Panc1 (cell line): ENCODE measurements around the gene MSRB3.

Experiments used
- CTCF ChIP-seq: fragments of 450-650 bp; IDR thresholded peaks from 2 replicates; pipeline ENCODE4 v1.5.1; 2017; ENCODE audit warnings: mild to moderate bottlenecking
- POLR2AphosphoS5 ChIP-seq: IDR thresholded peaks from 2 replicates; pipeline ENCODE4 v1.6.1; 2012; ENCODE audit warnings: mild to moderate bottlenecking, low read depth, low read length, moderate library complexity
- SIN3A ChIP-seq: IDR thresholded peaks from 2 replicates; pipeline ENCODE4 v1.6.1; 2012; ENCODE audit warnings: low read depth, mild to moderate bottlenecking, low read length, moderate library complexity, borderline replicate concordance; ENCODE audit not compliant: insufficient read depth
- TCF7L2 ChIP-seq: IDR thresholded peaks from 2 replicates; pipeline ENCODE4 v1.6.1; 2011; ENCODE audit warnings: mild to moderate bottlenecking, low read depth, low read length, inconsistent platforms
- TF ChIP-seq, protein P1 (sequence below), 2 experiments: IDR thresholded peaks; 2 replicates each; pipeline ENCODE4 v1.6.1; 2011 to 2012; ENCODE audit warnings: low read depth in 2 of 2, control low read depth in 1 of 2, low read length in 1 of 2, mild to moderate bottlenecking in 1 of 2, moderate library complexity in 1 of 2; ENCODE audit not compliant: insufficient read depth in 1 of 2

GRCh38 chr12:65327207-65328076, 49.0 kb downstream of the MSRB3 start:
- TF ChIP-seq CTCF (no peak), POLR2AphosphoS5 (no peak), SIN3A (no peak), TCF7L2 (no peak)
- TF ChIP-seq, protein P1, sequence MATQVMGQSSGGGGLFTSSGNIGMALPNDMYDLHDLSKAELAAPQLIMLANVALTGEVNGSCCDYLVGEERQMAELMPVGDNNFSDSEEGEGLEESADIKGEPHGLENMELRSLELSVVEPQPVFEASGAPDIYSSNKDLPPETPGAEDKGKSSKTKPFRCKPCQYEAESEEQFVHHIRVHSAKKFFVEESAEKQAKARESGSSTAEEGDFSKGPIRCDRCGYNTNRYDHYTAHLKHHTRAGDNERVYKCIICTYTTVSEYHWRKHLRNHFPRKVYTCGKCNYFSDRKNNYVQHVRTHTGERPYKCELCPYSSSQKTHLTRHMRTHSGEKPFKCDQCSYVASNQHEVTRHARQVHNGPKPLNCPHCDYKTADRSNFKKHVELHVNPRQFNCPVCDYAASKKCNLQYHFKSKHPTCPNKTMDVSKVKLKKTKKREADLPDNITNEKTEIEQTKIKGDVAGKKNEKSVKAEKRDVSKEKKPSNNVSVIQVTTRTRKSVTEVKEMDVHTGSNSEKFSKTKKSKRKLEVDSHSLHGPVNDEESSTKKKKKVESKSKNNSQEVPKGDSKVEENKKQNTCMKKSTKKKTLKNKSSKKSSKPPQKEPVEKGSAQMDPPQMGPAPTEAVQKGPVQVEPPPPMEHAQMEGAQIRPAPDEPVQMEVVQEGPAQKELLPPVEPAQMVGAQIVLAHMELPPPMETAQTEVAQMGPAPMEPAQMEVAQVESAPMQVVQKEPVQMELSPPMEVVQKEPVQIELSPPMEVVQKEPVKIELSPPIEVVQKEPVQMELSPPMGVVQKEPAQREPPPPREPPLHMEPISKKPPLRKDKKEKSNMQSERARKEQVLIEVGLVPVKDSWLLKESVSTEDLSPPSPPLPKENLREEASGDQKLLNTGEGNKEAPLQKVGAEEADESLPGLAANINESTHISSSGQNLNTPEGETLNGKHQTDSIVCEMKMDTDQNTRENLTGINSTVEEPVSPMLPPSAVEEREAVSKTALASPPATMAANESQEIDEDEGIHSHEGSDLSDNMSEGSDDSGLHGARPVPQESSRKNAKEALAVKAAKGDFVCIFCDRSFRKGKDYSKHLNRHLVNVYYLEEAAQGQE (IDR thresholded peaks at IDR 0.05; ENCODE audit: insufficient read depth in 1 of 2, low read depth in 2 of 2, low read length in 1 of 2): no peak
